Raji (cell line): ENCODE results near the gene APLP2.

Source experiments
- POLR2A ChIP-seq: IDR thresholded peaks from 2 replicates; pipeline ENCODE4 v1.6.1; 2011; ENCODE audit warnings: low read depth, low read length, control low read depth; ENCODE audit not compliant: insufficient read depth

The APLP2 gene

DNA sequence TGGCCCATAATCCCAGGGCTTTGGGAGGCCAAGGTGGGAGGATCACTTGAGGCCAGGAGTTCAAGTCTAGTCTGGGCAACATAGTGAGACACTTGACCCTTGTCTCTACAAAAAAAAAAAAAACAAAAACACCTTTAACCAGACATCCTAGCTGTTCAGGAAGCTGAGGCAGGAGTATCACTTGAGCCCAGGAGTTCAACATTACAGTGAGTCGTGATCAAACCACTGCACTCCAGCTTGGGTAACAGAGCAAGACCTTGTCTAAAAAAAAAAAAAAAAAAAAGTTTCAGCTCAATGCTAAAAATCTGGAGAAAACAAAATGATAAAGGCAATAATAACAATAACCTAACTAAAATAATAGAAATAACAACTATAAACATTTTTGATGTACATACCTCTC, 22.6 kb upstream of the APLP2 start:
- no peak for TF ChIP-seq POLR2A

DNA sequence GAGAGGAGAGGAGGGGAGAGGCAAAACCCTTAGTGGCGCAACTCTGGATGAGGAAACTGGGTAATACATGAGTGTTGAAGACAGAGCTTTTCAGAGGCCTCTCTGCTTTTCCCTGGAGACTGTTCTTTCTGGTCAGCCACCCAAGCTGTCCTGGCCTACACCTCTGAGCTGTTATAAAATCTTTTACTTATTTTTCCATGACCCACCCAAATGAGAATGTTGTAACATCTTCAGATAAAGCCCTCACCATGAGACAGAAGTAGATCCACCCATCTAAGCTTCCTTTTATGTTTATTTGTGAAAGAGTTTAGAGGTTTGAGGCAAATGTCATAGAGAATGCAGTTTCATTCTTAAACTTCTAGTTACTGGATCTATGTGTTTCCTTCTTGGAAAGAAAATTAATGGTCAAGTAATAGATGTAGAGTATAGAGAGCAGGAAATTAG, 20.3 kb upstream of the APLP2 start:
- no peak for TF ChIP-seq POLR2A

DNA sequence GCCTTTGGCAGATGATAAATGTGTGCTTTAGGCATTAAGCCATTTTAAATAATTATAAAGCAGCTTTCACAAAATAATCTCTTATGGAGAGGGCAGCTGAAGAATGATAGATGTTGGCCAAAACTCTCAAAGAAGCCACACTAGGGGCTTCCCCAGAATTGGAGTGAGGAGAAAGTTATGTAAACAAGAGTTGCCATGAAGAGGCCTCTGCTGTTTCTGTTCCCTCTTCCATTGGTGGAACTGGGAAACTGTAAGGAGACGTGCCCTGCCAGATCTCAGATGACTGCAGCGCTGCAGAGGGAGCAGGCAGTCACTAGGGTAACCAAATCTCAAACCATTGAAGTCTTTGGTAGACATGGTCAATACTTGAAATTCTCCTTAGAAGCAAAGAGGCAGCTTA, 19.4 kb upstream of the APLP2 start:
- TF ChIP-seq POLR2A: no peak

DNA sequence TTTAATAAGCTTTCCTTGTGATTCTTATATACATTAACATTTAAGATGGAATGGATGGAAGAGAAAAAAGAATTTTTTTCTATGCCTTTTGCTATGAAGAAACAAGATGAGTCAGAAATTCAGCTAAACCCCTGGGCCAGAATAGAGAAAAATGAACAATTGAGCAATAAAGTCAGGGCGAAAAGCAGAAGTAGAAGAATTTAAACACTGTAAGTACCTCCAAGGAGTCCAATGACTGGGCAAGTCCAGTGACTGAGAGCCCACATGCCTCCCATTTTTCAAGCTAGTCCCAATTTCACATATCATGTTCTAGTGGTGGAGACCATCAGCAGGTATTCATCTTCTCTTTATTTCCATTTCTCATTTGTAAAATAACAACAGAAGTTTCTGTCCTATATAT, 18.6 kb upstream of the APLP2 start:
- no peak for TF ChIP-seq POLR2A

DNA sequence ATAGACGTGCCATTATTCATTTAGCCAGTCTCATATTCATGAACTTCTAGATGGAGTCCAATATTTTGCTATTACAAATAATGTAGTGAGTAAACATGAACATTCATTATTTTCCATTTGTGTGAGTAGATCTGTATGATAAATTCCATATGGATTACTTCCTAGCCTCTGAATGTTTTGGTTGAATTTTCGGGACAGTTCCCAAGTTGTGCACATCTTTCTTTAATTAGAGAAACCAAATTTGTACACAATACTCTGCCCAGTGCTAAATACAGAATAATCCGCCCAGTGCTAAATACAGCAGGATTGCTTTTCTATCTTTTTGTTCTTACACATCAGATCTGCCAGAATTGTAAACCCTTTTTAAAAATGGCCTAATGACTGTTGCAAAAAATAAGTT, 17.1 kb upstream of the APLP2 start:
- TF ChIP-seq POLR2A: no peak

DNA sequence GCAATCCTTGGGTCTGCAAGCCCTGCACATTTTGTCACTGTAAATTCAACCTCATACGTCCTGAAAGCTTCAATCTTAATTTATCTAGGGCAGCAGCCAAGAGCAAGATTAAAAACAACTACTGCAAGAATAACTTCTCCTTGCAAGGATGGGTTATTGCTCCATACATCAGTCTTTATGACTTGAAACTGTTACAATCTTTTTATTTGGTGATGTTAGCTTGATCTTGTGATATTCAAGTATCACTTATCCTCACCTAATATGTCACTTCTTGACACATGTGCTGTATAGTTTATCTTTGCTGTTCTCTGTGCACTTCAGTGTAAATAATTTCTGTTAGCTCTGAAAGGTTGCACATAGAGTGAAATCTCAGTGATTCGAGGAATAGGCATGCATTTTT, 14.7 kb upstream of the APLP2 start:
- TF ChIP-seq POLR2A: no peak

DNA sequence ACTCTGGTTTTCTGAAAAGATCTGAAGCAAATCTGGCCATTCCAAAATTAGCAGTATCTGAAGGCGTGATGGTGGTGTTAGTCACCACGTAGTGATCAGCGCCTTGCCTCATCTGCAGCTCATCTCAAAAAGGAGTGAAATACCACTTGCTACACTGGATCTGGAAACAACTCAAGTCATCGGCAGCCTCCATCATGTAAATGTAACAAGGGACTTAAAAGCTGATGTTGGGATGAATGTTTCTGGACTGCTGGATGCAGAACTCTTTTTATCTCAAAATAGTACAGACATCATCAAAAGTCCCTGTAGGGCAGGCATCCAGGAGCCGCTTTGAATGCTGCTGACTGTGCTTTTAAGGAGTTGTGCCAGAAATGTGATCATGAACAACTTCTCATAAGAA, 14.1 kb upstream of the APLP2 start:
- TF ChIP-seq POLR2A: no peak

DNA sequence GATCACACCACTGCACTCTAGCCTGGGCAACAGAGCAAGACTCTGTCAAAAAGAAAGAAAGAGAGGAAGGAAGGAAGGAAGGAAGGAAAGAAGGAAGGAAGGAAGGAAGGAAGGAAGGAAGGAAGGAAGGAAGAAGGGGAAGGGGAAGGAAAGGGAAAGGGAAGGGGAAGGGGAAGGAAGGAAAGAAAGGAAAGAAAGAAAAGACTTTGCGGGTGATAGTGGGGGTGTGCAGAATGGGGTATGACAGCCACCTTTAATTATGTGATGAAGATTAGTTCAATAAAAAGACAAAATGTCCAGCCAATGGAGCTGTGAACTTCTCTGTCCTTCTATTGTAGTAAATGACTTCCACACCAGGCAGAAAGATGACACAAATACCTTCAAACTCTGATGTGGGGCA, 8.7 kb upstream of the APLP2 start:
- no peak for TF ChIP-seq POLR2A

DNA sequence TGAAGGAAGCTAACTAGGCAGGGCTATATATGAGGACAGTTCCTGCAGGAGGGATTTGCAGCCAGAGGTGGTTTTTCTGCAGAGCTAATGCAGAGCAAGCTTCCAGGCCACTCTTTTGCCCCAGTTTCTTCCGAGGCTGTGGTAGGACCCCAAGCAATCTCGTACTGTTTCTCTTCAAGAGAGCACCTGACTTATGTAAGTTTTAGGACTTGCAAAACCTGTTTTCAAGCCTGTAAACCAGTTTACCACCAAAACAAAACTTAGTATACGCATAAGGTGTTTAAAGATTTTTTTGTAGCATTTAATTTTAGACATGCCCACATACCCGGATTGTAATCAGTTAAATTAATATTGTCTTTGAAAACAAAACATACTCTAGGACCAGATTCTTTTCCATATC, 7.7 kb upstream of the APLP2 start:
- TF ChIP-seq POLR2A: no peak

DNA sequence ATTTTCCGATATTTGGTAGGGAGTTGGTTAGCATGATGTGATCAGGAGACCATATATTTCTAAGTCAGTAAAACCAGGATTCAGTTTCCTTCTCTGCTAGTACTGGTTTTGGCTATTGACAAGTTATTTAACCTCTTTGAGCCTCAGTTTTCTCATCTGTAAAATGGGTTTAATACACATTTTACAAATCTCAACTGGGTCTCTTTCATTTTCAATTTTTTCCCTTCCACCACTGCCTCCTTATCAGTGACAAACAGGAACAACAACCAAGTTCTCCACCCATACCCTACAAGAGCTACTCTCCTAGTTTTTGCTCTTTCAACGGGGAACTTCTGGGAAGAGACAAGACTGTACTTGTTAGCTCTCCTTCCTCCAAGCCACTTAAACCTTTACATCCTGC, 6.2 kb upstream of the APLP2 start:
- no peak for TF ChIP-seq POLR2A

DNA sequence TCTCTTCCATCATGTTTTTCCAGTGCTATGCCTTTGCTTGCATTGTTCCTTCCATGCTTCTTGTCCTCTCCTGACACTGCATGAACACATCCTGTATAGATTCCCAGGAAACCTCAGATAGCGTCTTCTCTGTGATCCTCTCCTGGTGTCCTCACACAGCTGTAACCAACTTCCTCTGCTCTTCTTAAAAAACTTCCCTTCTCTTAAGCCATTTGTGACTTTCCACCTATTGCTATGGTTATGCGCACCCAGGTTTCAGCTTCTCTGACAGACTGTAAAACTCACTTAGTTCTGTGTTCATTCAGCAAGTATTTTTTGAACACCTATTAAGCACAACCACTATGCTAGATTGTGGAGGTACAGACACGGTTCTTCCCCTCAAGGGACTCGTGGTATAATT, 5.1 kb upstream of the APLP2 start:
- TF ChIP-seq POLR2A: no peak

DNA sequence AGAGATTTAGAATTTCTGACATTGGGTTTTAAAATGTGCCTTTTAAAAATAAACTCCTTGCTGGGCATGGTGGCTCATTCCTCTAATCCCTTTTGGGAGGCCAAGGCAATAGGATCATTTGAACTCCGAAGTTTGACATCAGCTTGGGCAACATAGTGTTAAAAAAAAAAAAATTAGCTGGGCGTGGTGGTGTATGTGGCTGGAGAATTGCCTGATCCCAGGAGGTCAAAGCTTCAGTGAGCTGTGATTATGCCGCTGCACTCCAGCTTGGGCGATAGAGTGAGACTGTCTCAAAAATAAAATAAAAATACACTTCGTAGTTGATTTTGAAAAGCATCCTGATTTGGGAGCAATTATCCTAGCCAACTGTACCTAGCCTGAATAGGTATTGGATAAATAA, 3.4 kb upstream of the APLP2 start:
- TF ChIP-seq POLR2A: no peak

DNA sequence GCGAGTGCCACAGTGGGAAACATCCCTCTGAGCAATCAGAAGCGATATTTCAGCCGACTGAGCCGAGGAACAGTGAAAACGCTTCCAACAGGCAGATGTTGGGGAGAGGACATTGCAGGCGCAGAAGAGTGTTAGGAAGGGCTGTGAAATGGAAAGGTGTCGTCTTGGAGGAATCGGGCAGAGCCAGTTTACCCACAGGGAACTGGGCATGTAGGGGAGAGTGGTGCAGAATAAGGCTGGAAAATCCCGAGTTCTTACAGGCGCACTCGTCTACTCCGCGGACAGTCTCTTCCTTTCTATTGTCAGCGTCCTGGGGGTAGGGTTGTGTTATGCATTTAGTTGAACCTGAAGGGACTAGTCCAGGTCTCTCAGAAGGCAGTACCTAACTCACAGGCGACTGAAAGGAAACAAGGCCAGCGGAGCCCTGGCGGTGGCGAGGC, 1.1 kb upstream of the APLP2 start:
- TF ChIP-seq POLR2A: no peak

DNA sequence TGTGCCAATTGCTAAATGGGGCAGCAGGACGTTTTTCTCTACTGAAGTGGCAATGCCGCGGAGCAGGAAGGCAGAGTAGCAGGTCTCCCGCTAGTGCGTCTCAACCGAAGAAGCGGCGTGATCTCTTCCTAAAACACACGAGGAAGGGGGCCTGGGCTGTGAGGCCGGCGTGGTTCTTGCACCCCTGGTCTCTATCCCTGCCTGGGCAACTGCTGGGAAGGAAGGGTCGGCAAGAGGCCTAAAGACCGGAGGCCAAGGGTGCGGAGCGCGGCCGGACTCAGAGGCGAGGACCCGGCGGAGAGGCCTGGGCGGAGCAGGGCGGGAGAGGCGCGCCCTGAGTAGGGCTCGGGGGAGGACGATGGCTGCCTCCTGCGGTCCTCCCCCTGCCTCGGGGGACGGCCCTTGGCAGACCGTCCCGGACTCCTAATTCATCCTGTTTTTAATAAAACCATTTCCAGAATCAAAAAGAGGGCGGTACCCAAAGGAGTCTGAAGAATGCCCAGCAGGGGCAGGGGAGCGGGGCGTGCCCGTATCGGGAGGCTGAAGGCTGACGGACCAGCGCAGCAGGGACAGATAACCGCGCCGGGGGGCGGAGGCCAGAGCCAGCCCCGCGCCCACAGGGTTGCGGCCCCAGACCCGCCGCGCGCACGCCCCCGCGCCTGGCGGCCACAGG, 572 bp upstream of the APLP2 start:
- no peak for TF ChIP-seq POLR2A

DNA sequence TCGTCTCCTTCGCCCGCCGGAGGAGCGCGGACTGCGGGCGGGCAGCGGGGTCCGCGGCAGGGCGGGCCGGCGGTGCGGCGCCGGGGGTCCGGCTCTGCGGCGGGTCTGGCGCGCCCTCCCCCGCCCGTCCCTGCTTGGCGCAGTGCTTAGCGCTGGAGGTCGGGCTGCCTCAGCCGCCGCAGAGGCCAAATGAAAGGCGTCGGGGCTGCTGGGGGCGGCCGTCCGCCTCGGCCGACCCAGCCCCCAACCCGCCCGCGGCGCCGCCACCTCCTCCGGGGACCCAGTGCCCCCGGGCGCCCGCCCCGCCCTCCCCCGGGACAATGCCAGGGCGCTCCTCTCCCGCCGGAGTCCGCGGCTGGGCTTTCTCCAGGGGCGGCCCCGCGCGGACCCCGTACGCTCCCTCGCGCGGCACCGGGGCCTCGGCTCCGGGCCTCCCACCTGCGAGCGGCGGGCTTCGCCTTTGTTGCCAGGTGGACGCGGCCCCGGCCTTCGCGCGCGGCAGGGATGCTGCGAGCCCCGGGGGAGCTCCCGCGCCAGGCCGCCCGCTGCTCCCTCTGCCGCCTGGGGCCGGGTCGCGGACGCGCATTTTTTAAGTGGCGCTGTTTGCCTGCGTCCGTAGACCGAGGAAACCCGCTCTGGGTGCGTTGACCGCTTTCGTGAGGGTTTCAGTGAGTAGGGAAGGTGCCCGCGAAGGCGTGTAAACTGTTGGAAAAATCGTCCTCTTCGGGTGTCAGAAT, 583 bp downstream of the APLP2 start:
- TF ChIP-seq POLR2A: no peak

DNA sequence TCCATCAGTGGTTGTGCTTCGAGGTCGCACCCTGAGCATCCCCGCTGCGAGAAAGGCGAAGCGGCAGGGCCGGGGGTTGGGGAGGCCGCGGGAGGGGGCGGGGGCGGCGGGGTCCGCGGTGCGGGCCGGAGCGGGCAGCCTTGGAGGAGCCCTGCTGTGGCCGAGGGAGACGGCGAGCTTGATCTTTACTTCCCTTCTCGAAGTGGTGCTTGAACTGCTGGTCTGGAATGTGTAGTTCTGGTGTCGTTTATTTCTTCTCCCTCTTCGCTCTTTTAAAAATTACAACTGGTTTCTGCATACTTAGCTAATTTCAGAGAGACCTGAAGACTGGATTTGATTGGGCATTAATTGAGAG, 1.1 kb downstream of the APLP2 start:
- no peak for TF ChIP-seq POLR2A
